Right atrium auricular region (tissue), 2 donors: ENCODE data around the gene MAGI2. TPM values are rescaled to one million over a fixed set of nuclear protein-coding genes. Genes with fewer than 3 reads are reported as not detected.

Experiments
- DNase-seq: peaks from one replicate; pipeline ENCODE4 v3.0.0-alpha.2; 2019; ENCODE audit warnings: low spot score
- H3K27ac ChIP-seq, 2 donors: fragments of 200-600 bp; sonication (generic); 1 replicate in 1 of 2; 2 replicates in 1 of 2; pipeline ENCODE4 v1.5.1; 2016 to 2019
- H3K27me3 ChIP-seq, 2 donors: fragments of 200-600 bp; sonication (generic); one replicate each; pipeline versions ENCODE4 v1.5.1 to v1.6.0; 2017 to 2019
- H3K36me3 ChIP-seq: fragments of 200-600 bp; sonication (generic); one replicate; pipeline ENCODE4 v1.5.1; 2016
- H3K4me1 ChIP-seq, 2 donors: fragments of 200-600 bp; sonication (generic); one replicate each; pipeline versions ENCODE4 v1.5.1 to v1.6.0; 2017 to 2019
- H3K4me3 ChIP-seq, 2 donors: fragments of 200-600 bp; sonication (generic); 1 replicate in 1 of 2; 2 replicates in 1 of 2; pipeline ENCODE4 v1.5.1; 2017 to 2019; ENCODE audit warnings: mild to moderate bottlenecking in 1 of 2, moderate library complexity in 1 of 2
- H3K9me3 ChIP-seq, 2 donors: fragments of 200-600 bp; sonication (generic); one replicate each; pipeline ENCODE4 v1.5.1; 2019
- total RNA-seq, 2 donors: library from RNA; depleted of rRNA; stranded (reverse); fragments of >200 nt; gene quantifications; one replicate each; pipeline ENCODE4 v1.1.0, GENCODE V29; 2016
- TF ChIP-seq, protein P1 (sequence below), 2 donors: fragments of 200-600 bp; sonication (generic); IDR thresholded peaks; one replicate each; pipeline ENCODE4 v1.5.1; 2019; ENCODE audit warnings: antibody characterized with exemption in 2 of 2

MAGI2 gene
- total RNA-seq, 2 donors from 2014 or later: 5.9 to 6.0 TPM

- no peaks in the 10 kb centered on the region for H3K9me3 ChIP-seq
- no peaks in the 10 kb centered on the region for H3K36me3 ChIP-seq
- no peak for DNase-seq
- no peak overlapping the region for H3K4me3 ChIP-seq
- no peaks in the 10 kb centered on the region for H3K27me3 ChIP-seq
- TF ChIP-seq, protein P1, sequence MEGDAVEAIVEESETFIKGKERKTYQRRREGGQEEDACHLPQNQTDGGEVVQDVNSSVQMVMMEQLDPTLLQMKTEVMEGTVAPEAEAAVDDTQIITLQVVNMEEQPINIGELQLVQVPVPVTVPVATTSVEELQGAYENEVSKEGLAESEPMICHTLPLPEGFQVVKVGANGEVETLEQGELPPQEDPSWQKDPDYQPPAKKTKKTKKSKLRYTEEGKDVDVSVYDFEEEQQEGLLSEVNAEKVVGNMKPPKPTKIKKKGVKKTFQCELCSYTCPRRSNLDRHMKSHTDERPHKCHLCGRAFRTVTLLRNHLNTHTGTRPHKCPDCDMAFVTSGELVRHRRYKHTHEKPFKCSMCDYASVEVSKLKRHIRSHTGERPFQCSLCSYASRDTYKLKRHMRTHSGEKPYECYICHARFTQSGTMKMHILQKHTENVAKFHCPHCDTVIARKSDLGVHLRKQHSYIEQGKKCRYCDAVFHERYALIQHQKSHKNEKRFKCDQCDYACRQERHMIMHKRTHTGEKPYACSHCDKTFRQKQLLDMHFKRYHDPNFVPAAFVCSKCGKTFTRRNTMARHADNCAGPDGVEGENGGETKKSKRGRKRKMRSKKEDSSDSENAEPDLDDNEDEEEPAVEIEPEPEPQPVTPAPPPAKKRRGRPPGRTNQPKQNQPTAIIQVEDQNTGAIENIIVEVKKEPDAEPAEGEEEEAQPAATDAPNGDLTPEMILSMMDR (IDR thresholded peaks at IDR 0.05): no peak
- no peaks in the 10 kb centered on the region for H3K4me1 ChIP-seq
- H3K27ac ChIP-seq: no peak overlapping the region
These were observed 780.2 kb downstream of the MAGI2 start for GRCh38 chr7:78673272-78673671.

DNA sequence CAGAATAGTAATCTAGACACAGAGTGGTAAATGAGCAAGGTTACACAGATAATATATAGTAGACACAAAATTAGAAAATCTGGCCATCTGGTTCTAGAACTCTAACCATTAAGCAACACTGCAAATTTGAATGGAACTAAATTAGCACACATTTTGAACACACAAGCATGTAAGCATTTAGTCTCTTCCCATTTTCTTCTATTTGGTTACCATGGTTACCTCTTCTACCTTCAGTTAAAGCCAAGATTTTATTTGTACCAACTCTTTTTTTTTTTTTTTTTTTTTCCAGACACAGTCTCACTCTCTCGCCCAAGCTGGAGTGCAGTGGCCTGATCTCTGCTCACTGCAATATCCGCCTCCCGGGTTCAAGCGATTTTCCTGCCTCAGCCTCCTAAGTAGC, 790.5 kb downstream of the MAGI2 start:
- TF ChIP-seq, protein P1 (IDR thresholded peaks at IDR 0.05): no peak
- Histone ChIP-seq H3K27me3 (no peaks in the 10 kb centered on the region), H3K9me3 (no peaks in the 10 kb centered on the region), H3K27ac (no peak overlapping the region), H3K36me3 (no peaks in the 10 kb centered on the region), H3K4me3 (no peak overlapping the region), H3K4me1 (no peaks in the 10 kb centered on the region)
- no peak for DNase-seq

DNA sequence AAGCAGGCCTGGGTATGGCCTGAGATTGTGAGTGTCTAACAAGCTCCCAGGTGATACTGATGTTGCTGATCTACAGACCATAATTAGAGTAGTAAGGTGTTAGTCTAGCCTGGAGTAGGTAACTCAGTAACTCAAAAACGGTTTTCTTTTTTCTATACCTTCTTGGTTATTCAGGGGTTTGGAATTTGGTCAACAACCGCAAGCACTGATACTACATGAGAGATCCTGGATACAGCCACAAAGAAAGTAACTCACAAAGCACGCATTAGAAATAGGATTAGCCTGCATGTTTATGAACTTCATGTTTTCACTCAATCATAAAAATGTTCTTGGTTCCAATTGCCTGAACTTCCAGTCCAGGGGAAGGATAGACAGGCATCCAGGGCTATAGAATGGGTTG, 803.5 kb downstream of the MAGI2 start:
- TF ChIP-seq, protein P1 (IDR thresholded peaks at IDR 0.05): no peak
- no peaks in the 10 kb centered on the region for H3K36me3 ChIP-seq
- no peaks in the 10 kb centered on the region for H3K4me1 ChIP-seq
- no peak overlapping the region for H3K4me3 ChIP-seq
- no peak overlapping the region for H3K27ac ChIP-seq
- DNase-seq: no peak
- no peaks in the 10 kb centered on the region for H3K27me3 ChIP-seq
- H3K9me3 ChIP-seq: peaks cover 0 to 5% of the 10 kb centered on the region in 2 donors

- Histone ChIP-seq H3K36me3 (no peaks in the 10 kb centered on the region), H3K4me1 (no peaks in the 10 kb centered on the region), H3K27ac (no peak overlapping the region), H3K27me3 (no peaks in the 10 kb centered on the region), H3K4me3 (no peak overlapping the region), H3K9me3 (peaks cover 0 to 5% of the 10 kb centered on the region in 2 donors)
- TF ChIP-seq, protein P1 (IDR thresholded peaks at IDR 0.05): no peak
- no peak for DNase-seq
These were observed 804.2 kb downstream of the MAGI2 start for GRCh38 chr7:78649236-78649635.

DNA sequence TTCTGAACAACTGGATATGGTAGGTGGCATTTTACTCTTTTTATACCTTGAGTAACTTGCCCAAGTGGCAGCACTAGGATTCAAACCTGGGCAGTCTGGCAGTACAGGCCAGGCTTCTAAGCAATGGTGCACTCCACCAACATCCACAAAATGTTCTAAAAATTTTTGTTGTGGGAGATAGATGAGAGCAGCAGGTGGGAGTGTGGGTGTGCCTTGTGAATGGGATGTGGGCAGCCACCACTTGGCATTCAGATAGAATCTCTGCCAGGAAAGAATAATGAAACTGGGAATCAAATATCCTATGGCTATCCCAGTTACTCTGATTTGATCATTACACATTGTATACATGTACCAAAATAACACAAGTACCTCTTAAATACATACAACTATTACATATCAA, 810.7 kb downstream of the MAGI2 start:
- no peak for DNase-seq
- Histone ChIP-seq H3K27ac (no peak overlapping the region), H3K4me3 (no peak overlapping the region), H3K27me3 (no peaks in the 10 kb centered on the region), H3K4me1 (no peaks in the 10 kb centered on the region), H3K36me3 (no peaks in the 10 kb centered on the region), H3K9me3 (no peaks in the 10 kb centered on the region)
- TF ChIP-seq, protein P1 (IDR thresholded peaks at IDR 0.05): no peak

GRCh38 chr7:78638364-78638763, 815.1 kb downstream of the MAGI2 start:
- TF ChIP-seq, protein P1 (IDR thresholded peaks at IDR 0.05): no peak
- Histone ChIP-seq H3K4me3 (no peak overlapping the region), H3K9me3 (no peaks in the 10 kb centered on the region), H3K4me1 (no peaks in the 10 kb centered on the region), H3K27me3 (no peaks in the 10 kb centered on the region), H3K36me3 (no peaks in the 10 kb centered on the region), H3K27ac (no peak overlapping the region)
- no peak for DNase-seq
